ENCODE results near the gene SLCO1B1. TPM values are rescaled to one million over a fixed set of nuclear protein-coding genes. Genes with fewer than 3 reads are reported as not detected.

Gene SLCO1B1
- total and polyA plus RNA-seq, 2 of the 8 experiments (the other 6 are each of a cell fraction or from before 2014, with no cell fraction given): 0.13 TPM; not detected in 1

DNA sequence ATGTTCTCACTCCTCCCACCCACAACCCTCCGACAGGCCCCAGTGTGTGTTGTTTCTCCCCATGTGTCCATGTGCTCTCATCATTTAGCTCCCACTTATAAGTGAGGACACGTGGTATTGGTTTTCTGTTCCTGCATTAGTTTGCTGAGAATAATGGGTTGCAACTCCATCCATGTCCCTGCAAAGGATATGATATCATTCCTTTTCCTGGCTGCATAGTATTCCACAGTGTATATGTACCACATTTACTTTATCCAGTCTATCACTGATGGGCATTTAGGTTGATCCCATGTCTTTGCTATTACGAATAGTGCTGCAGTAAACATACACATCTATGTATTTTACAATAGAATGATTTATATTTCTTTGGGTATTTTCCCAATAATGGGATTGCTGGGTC lies 126.2 kb downstream of the SLCO1B1 start:
- Histone ChIP-seq H2AFZ (ENCODE audit: low read length) (no peak overlapping the region), H4K5ac (ENCODE audit: insufficient read length, low read depth, low read length) (no peak overlapping the region), H2BK120ac (replicated peaks; ENCODE audit: low read depth, low read length) (no peak overlapping the region), H2BK12ac (ENCODE audit: low read depth, low read length) (no peak overlapping the region), H3K23ac (ENCODE audit: insufficient read length) (no peak overlapping the region), H3K4me3 (ENCODE audit: extremely low read depth in 1 of 4, insufficient read depth in 2 of 4, low read depth in 3 of 4, low read length in 4 of 4) (no peak overlapping the region), H3K18ac (ENCODE audit: extremely low read depth, low read length) (no peak overlapping the region), H3K79me1 (ENCODE audit: low read depth, low read length) (no peaks in the 10 kb centered on the region), H3K79me2 (ENCODE audit: control insufficient read depth in 1 of 2, insufficient read depth in 2 of 2, low read length in 2 of 2) (no peaks in the 10 kb centered on the region), H3K23me2 (ENCODE audit: low read depth, low read length) (no peaks in the 10 kb centered on the region), H4K8ac (ENCODE audit: extremely low read depth, insufficient read depth, low read length) (no peak overlapping the region), H4K91ac (replicated peaks; ENCODE audit: insufficient read length, low read length) (no peak overlapping the region), H2BK20ac (ENCODE audit: low read length) (no peak overlapping the region), H3K36me3 (ENCODE audit: control insufficient read depth in 2 of 4, insufficient read depth in 4 of 4, low read length in 3 of 4) (no peaks in the 10 kb centered on the region), H3K4ac (replicated peaks; ENCODE audit: insufficient read length, low read depth, low read length) (no peak overlapping the region), H3K9me3 (ENCODE audit: insufficient read depth in 2 of 2, low read depth in 1 of 2, low read length in 1 of 2) (no peaks in the 10 kb centered on the region), H4K20me1 (replicated peaks in 1 of 2; ENCODE audit: control insufficient read depth in 1 of 2, insufficient read depth in 2 of 2, low read length in 2 of 2) (no peaks in the 10 kb centered on the region), H3K14ac (ENCODE audit: insufficient read length) (no peak overlapping the region), H2AK5ac (ENCODE audit: low read depth, low read length) (no peak overlapping the region), H2BK15ac (ENCODE audit: low read length) (no peak overlapping the region), H2BK5ac (ENCODE audit: low read depth, low read length) (no peak overlapping the region), H3K27ac (ENCODE audit: low read depth, low read length) (no peak overlapping the region), H3K4me2 (ENCODE audit: insufficient read depth in 1 of 2, low read depth in 2 of 2, low read length in 2 of 2) (no peak overlapping the region), H3K56ac (replicated peaks; ENCODE audit: insufficient read length, low read depth, low read length) (no peak overlapping the region), H3K4me1 (replicated peaks in 1 of 4; ENCODE audit: control insufficient read depth in 3 of 4, insufficient read depth in 4 of 4, low read length in 3 of 4) (no peaks in the 10 kb centered on the region), H3K27me3 (replicated peaks in 1 of 4; ENCODE audit: control insufficient read depth in 3 of 4, extremely low read depth in 1 of 4, insufficient read depth in 3 of 4, low read length in 3 of 4) (no peaks in the 10 kb centered on the region), H3K9ac (replicated peaks in 1 of 4; ENCODE audit: extremely low read depth in 1 of 4, low read depth in 3 of 4, low read length in 3 of 4) (no peak overlapping the region)
- ChIA-PET CTCF (ENCODE audit: partially characterized antibody) (interaction anchor here (1.0 kb wide), 1 partner anchor 92 kb away, joined by 3 read pairs; no protein-coding TSS in a partner anchor), POLR2A (ENCODE audit: partially characterized antibody) (no interaction called here)
- TF ChIP-seq NRF1 (IDR thresholded peaks at IDR 0.05; ENCODE audit: low read depth, low read length) (no peak), KDM1A (IDR thresholded peaks at IDR 0.05; ENCODE audit: borderline replicate concordance, low read length) (peak; percentile 75; the same call in 1 of the 2 replicates)
- DNase-seq (ENCODE audit: low read depth in 1 of 2, low spot score in 2 of 2) (no peak), FAIRE-seq (no peak)
- WGBS, 2 experiments (ENCODE audit: extremely low coverage in 1 of 2, insufficient coverage in 1 of 2, insufficient read length in 1 of 2, insufficient replicate concordance in 2 of 2, low coverage in 1 of 2, low lambda C conversion rate in 2 of 2, missing lambda C conversion rate in 1 of 2): 92% methylated on average over 3 of the region's 3 CpGs; no CpG with 5 or more reads in 1 of the 2 experiments

All from H1 (cell line).